ENCODE data around the gene ZNF787.
"Not testable (repeated sequence)": the region's sequence is repeated elsewhere in the genome, so short reads cannot be mapped to it uniquely, and the experiment has no call there.

Gene ZNF787

GRCh38 chr19:56105831-56106396, 15.2 kb downstream of the ZNF787 start:
- not testable (repeated sequence) for DNase-seq (ENCODE audit: low spot score)

GRCh38 chr19:56105090-56105701, 15.9 kb downstream of the ZNF787 start:
- DNase-seq (ENCODE audit: low spot score), result peak; percentile 51

- DNase-seq (ENCODE audit: low spot score), result no peak
These were observed 16.7 kb downstream of the ZNF787 start for GRCh38 chr19:56104423-56104822.

- no peak for DNase-seq (ENCODE audit: low spot score)
These were observed 18.0 kb downstream of the ZNF787 start for GRCh38 chr19:56103027-56103614.

- DNase-seq (ENCODE audit: low spot score), result no peak
These were observed 19.2 kb downstream of the ZNF787 start for GRCh38 chr19:56101746-56102535.

- no peak for DNase-seq (ENCODE audit: low spot score)
These were observed 20.0 kb downstream of the ZNF787 start for GRCh38 chr19:56101095-56101494.

- DNase-seq (ENCODE audit: low spot score), result no peak
These were observed 21.2 kb downstream of the ZNF787 start for GRCh38 chr19:56099638-56100539.

- no peak for DNase-seq (ENCODE audit: low spot score)
These were observed 22.1 kb downstream of the ZNF787 start for GRCh38 chr19:56098731-56099568.

- DNase-seq (ENCODE audit: low spot score), result not testable (repeated sequence)
These were observed 22.9 kb downstream of the ZNF787 start for GRCh38 chr19:56098237-56098636.

GRCh38 chr19:56097776-56098175, 23.3 kb downstream of the ZNF787 start:
- DNase-seq (ENCODE audit: low spot score), result no peak

- DNase-seq (ENCODE audit: low spot score), result no peak
These were observed 23.8 kb downstream of the ZNF787 start for GRCh38 chr19:56097306-56097705.

- no peak for DNase-seq (ENCODE audit: low spot score)
These were observed 24.4 kb downstream of the ZNF787 start for GRCh38 chr19:56096665-56097064.

GRCh38 chr19:56094449-56094848, 26.6 kb downstream of the ZNF787 start:
- DNase-seq (ENCODE audit: low spot score), result no peak

- DNase-seq (ENCODE audit: low spot score), result no peak
These were observed 28.1 kb downstream of the ZNF787 start for GRCh38 chr19:56092685-56093631.

GRCh38 chr19:56091751-56092546, 29.1 kb downstream of the ZNF787 start:
- no peak for DNase-seq (ENCODE audit: low spot score)

GRCh38 chr19:56091066-56091490, 30.0 kb downstream of the ZNF787 start:
- peak; percentile 65 for DNase-seq (ENCODE audit: low spot score)

GRCh38 chr19:56089344-56089743, 31.8 kb downstream of the ZNF787 start:
- DNase-seq (ENCODE audit: low spot score), result no peak

GRCh38 chr19:56088497-56089215, 32.4 kb downstream of the ZNF787 start:
- no peak for DNase-seq (ENCODE audit: low spot score)
